Activated B cell treated with CpG ODN at 0.5 μM for 24 hours (primary cell): ENCODE data around the gene RFLNA. TPM values are rescaled to one million over a fixed set of nuclear protein-coding genes. Genes with fewer than 3 reads are reported as not detected.

Source experiments
- ATAC-seq: fragments of 200-7000 bp; cut with Tn5 transposase; one replicate; pipeline ENCODE4 v1.10.0; 2021; ENCODE audit warnings: low read depth, mild to moderate bottlenecking, moderate library complexity
- CTCF ChIA-PET: fragments of 350-600 bp; sonication (Branson Sonifier 250); formaldehyde crosslinking; loops from one replicate; lab custom pipeline; 2021; ENCODE audit warnings: antibody characterized with exemption; lab: Charles Lee
- POLR2A ChIA-PET: fragments of 350-600 bp; sonication (Branson Sonifier 250); formaldehyde crosslinking; loops from one replicate; lab custom pipeline; 2021; ENCODE audit warnings: antibody characterized with exemption; lab: Charles Lee
- DNase-seq: peaks from one replicate; pipeline ENCODE4 v3.0.0; 2022
- H3K27ac Mint-ChIP-seq: one replicate; pipeline ENCODE4 v1.8.0; 2020; ENCODE audit warnings: mixed read lengths
- H3K27me3 Mint-ChIP-seq: one replicate; pipeline ENCODE4 v1.8.0; 2021; ENCODE audit warnings: mixed read lengths
- H3K36me3 Mint-ChIP-seq: one replicate; pipeline ENCODE4 v1.8.0; 2021; ENCODE audit warnings: low read depth, mixed read lengths
- H3K4me1 Mint-ChIP-seq: one replicate; pipeline ENCODE4 v1.8.0; 2021; ENCODE audit warnings: mixed read lengths
- H3K4me3 Mint-ChIP-seq: one replicate; pipeline ENCODE4 v1.8.0; 2020; ENCODE audit warnings: mild to moderate bottlenecking, mixed read lengths
- H3K9me3 Mint-ChIP-seq: one replicate; pipeline ENCODE4 v1.8.0; 2020; ENCODE audit warnings: mixed read lengths
- intact Hi-C: fragments of 100-400 bp; cut with micrococcal nuclease; formaldehyde crosslinking; loops from one replicate; pipeline ENCODE4 v1.15.1; 2024
- total RNA-seq: library from RNA; stranded (reverse); gene quantifications from 2 replicates; pipeline ENCODE4 v1.2.3, GENCODE V29; 2022
- TF ChIP-seq, protein P1 (sequence below): fragments of 200-600 bp; IDR thresholded peaks from one replicate; pipeline ENCODE4 v1.8.0; 2022; ENCODE audit warnings: antibody characterized with exemption, mild to moderate bottlenecking

RFLNA gene
- total RNA-seq, 1 donor from 2014 or later: not detected

DNA sequence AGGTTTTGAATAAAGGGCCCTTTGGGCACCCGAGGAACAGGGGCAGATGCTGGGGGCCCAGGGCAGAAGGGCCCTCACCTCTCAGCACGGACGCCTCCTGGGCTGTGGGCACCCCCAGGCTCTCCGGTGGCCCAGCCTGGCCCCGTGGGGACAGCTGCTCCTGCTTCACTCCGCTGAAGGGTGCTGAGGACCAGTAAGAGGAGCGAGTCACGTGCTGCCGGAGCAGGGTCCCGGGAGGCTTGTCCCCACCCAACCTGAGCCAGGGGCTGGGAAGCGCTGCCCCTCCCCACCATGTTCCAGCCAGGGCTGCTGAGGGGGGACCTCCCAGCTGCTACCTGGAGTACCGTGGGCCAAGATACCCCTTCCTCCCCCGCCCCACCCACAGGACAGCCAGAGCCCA, 59.5 kb downstream of the RFLNA start:
- ChIA-PET CTCF (no interaction called here), POLR2A (no interaction called here)
- ATAC-seq (no peak), DNase-seq (no peak)
- H3K27ac Mint-ChIP-seq: no peak overlapping the region
- H3K36me3 Mint-ChIP-seq: peaks cover 84% of the 10 kb centered on the region
- no peaks in the 10 kb centered on the region for H3K4me1 Mint-ChIP-seq
- no peaks in the 10 kb centered on the region for H3K9me3 Mint-ChIP-seq
- H3K4me3 Mint-ChIP-seq: no peak overlapping the region
- H3K27me3 Mint-ChIP-seq: no peaks in the 10 kb centered on the region
- intact Hi-C loops: no loop called here
- TF ChIP-seq, protein P1, sequence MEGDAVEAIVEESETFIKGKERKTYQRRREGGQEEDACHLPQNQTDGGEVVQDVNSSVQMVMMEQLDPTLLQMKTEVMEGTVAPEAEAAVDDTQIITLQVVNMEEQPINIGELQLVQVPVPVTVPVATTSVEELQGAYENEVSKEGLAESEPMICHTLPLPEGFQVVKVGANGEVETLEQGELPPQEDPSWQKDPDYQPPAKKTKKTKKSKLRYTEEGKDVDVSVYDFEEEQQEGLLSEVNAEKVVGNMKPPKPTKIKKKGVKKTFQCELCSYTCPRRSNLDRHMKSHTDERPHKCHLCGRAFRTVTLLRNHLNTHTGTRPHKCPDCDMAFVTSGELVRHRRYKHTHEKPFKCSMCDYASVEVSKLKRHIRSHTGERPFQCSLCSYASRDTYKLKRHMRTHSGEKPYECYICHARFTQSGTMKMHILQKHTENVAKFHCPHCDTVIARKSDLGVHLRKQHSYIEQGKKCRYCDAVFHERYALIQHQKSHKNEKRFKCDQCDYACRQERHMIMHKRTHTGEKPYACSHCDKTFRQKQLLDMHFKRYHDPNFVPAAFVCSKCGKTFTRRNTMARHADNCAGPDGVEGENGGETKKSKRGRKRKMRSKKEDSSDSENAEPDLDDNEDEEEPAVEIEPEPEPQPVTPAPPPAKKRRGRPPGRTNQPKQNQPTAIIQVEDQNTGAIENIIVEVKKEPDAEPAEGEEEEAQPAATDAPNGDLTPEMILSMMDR: no peak

DNA sequence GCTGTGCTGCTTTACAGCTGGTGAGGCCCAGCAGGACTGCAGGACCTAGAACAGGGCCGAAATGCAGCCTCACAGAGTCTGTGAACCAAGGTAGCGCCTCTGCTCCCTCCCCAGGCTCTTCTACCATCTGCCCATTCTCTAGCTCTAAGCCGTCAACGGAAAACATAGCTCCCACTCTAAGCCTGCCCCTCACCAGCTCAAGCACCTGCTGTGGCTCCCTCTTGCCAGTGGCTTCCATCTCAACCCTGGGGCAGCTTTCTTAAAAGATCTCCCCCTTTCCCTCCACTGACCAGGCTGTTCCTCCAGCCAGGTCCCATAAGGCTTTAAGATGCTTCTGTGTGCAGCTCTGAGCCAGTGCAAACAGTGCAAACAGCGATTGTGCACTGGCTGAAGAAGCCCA, 61.3 kb downstream of the RFLNA start:
- H3K4me3 Mint-ChIP-seq: no peak overlapping the region
- H3K4me1 Mint-ChIP-seq: no peaks in the 10 kb centered on the region
- ATAC-seq (no peak), DNase-seq (no peak)
- CTCF ChIA-PET: no interaction called here
- peaks cover 83% of the 10 kb centered on the region for H3K36me3 Mint-ChIP-seq
- no peaks in the 10 kb centered on the region for H3K27me3 Mint-ChIP-seq
- POLR2A ChIA-PET: no interaction called here
- H3K9me3 Mint-ChIP-seq: no peaks in the 10 kb centered on the region
- intact Hi-C loops: no loop called here
- TF ChIP-seq, protein P1: no peak
- no peak overlapping the region for H3K27ac Mint-ChIP-seq

DNA sequence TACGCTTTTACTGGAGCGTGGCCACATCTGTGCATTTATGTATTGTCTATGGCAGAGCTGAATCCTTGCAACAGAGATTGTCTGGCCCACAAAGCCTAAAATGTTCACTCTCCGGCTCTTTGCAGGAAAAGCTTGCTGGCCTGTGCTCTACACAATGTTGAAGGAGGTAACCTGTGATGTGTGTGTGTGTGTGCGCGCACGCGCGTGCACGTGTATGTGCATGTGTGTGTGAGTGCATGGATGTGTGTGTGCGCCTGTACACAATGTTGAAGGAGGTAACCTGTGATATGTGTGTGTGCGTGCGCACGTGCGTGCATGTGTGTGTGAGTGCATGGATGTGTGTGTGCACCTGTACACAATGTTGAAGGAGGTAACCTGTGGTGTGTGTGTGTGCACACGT, 62.7 kb downstream of the RFLNA start:
- H3K4me1 Mint-ChIP-seq: no peaks in the 10 kb centered on the region
- no peaks in the 10 kb centered on the region for H3K9me3 Mint-ChIP-seq
- peaks cover 78% of the 10 kb centered on the region for H3K36me3 Mint-ChIP-seq
- DNase-seq (no peak), ATAC-seq (no peak)
- TF ChIP-seq, protein P1: no peak
- H3K4me3 Mint-ChIP-seq: no peak overlapping the region
- no peaks in the 10 kb centered on the region for H3K27me3 Mint-ChIP-seq
- POLR2A ChIA-PET: interaction anchor here (0.6 kb wide), 1 partner anchor 37 kb away, joined by 5 read pairs; no protein-coding TSS in a partner anchor
- intact Hi-C loops: no loop called here
- CTCF ChIA-PET: no interaction called here
- H3K27ac Mint-ChIP-seq: no peak overlapping the region

DNA sequence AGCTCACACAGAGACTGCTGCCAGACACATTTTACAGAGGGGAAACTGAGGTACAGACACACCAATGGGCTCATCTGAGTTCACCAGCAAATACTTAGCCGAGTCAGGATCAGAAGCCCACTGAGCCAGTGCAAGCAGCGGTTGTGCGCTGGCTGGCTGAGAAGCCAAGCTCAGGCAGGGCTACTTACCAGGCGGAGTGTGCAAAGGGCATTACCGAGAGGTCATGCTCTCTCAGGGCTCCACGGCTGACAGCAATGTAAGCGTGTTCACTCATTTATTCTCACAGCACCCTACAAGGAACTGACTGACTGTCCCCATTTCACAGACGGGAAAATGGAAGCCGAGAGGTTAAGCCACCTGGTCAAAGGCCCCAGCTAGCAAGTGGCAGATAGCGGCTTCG, 63.7 kb downstream of the RFLNA start:
- no peak for ATAC-seq
- no peak for DNase-seq
- H3K4me3 Mint-ChIP-seq: no peak overlapping the region
- TF ChIP-seq, protein P1: no peak
- ChIA-PET CTCF (no interaction called here), POLR2A (no interaction called here)
- intact Hi-C loops: no loop called here
- no peaks in the 10 kb centered on the region for H3K9me3 Mint-ChIP-seq
- H3K4me1 Mint-ChIP-seq: no peaks in the 10 kb centered on the region
- peaks cover 69% of the 10 kb centered on the region for H3K36me3 Mint-ChIP-seq
- H3K27ac Mint-ChIP-seq: no peak overlapping the region
- no peaks in the 10 kb centered on the region for H3K27me3 Mint-ChIP-seq

DNA sequence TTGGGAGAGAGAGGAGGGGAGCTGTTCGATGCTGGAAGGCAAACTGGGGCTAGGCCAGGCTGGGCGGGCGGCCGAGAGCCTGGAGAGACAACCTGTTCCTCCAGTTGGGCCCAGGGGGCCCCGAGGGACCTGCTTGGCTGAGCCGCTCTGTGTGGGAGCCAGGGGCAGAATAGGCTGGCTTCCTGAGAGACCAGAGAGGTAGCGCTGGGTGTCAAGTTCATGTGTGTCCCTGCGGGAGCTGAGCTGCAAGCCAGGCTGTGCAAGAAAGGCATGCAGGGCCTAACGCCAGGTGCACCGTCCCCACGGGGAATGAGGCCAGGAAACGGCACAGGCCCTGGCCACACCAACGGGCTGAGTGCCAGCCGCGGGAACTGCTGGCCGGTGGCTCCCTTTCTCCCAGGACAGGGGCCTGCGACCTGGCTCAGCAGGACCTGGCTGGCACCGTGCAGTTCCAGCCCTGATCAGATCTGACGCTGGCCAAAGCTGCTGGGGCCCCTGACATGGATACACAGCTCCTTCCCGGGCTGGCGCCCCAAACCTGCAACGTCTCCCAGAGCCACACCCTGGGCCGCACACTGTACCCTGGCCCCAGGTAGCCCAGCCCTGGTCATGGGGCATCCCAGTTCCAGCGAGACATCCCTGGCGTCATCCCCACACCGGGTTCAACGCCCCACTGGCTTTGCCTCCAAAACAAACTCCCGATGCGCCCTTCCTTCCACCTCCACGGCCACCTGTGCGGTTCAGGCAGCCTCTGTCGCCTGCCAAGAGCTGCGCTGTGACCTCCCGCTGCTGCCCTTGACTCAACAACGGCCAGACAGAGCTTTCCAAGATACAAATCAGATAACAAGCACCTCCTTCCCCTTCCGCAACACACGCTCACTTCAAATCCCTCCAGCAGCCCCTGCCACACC, 65.0 kb downstream of the RFLNA start:
- Mint-ChIP-seq H3K4me1 (no peaks in the 10 kb centered on the region), H3K9me3 (no peaks in the 10 kb centered on the region), H3K27me3 (no peaks in the 10 kb centered on the region), H3K36me3 (peaks cover 62% of the 10 kb centered on the region), H3K4me3 (no peak overlapping the region), H3K27ac (no peak overlapping the region)
- intact Hi-C loops: no loop called here
- POLR2A ChIA-PET: no interaction called here
- TF ChIP-seq, protein P1: no peak
- ATAC-seq (no peak), DNase-seq (no peak)
- CTCF ChIA-PET: no interaction called here
